GM18519 (cell line): ENCODE results near the gene OR6B1.

ENCODE experiments used
- ATAC-seq: cut with Tn5 transposase; IDR thresholded peaks from one replicate; pipeline ENCODE4 v1.9.1; 2021; ENCODE audit warnings: mild to moderate bottlenecking, moderate library complexity; ENCODE audit not compliant: unreplicated experiment, low FRiP score

Gene OR6B1

DNA sequence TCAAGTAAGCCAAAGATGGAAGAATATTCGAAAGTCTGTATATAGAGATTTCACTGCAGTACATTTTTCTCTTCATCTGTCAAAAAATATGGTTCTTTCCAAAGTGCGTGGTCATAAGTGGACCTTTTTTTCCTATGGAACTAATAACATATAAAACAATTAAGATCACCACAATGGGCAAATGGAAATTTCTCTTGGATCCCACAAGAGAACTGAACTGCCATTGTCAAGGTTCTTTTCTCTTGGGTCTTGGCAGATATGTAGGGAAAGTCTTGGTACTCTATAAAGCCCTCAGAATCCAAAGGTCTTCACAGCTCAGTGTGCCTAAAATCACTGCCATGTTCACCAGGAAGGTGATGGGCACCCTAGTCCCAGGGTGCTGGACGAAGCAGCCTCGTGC lies at the start of gene OR6B1:
Gene OR6B1 (plus strand): TSS at position 301 of the 400 bp plus-strand sequence. CDS start 3,677 bp downstream, outside the sequence.
- no peak for ATAC-seq

DNA sequence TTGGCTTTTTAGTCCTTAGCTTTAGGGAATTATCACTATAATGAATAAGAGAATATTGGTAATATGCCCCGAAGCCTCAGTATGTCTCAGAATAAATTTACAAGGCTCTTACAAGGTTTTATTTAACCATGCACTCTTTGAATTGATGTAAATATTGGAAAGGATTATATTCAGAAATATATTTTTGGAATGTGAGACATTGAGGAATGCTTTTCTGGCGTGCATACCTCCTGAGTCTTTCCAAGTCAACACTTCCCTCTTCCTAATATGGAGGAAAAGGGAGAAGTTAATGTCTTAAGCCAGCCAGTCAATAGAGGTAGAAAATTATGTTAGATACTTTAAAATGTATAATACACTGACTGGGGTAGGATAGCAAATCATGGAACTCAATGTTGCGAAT lies 46.7 kb upstream of the OR6B1 start:
- ATAC-seq, result no peak

DNA sequence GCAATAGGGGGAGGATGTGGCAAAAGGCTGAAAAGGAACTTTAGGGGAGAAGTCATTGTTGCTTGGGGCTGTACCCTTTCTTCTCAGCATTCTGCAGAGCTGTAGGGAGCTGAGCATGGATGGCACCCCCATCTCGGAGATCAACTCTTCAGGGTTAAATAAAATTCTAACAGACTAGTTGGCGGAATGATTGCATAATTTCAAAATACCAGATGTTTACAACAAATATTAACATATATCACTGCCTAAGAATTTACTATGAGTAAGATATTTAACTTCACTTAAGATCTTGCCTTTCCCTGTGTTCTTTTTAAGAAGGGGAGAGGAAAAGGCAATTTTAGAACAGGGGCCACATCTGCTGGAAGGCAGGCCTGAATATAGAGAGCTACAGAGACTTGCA lies 46.0 kb upstream of the OR6B1 start:
- no peak for ATAC-seq

GRCh38 chr7:143954544-143954943 lies 45.6 kb upstream of the OR6B1 start, which contains the start of gene OR2F1:
OR2F1 (plus strand) TSS chr7:143954844; CDS start chr7:143959971, 5,127 bp downstream.
- no peak for ATAC-seq

DNA sequence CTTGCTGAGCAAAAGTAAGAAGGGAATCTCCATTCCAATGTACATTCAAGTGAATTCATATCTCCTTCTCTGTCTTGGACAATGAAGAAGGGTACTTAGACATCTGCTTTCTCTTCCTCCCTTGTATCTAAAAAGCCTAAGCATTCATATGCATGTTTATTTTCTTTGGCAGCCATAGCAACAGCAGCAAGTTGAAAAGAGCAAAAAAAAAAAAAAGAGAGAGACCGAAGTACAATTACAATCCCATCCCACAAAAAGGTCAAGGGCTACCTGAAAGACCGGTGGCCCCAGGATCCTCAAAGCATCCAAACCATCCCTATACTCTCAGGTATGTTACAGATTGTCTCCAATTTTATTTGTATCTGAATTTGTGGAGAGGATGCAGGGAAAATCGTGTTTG lies 41.3 kb upstream of the OR6B1 start:
- ATAC-seq, result no peak

GRCh38 chr7:143960813-143961610 lies 39.1 kb upstream of the OR6B1 start:
- ATAC-seq, result no peak

DNA sequence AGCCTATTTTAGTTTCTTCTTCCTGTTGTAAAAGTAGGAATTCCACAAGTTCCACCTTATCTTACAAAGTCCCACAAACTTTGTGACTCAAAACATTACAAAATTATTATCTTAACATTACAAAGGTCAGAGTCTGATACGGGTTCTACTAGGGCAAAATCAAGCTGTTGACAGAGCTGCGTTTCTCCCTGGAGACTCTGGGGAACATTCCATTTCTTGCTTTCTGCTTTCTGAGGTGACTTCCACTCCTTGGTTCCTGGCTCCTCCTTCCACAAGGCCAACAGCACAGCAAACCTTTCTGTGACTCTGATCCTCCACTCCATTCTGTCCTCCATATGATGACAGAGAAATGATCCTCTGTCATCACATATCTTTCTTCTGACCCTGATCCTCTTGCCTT lies 34.8 kb upstream of the OR6B1 start:
- no peak for ATAC-seq

- ATAC-seq, result no peak
Observed at GRCh38 chr7:143967398-143967797, 32.7 kb upstream of the OR6B1 start.

DNA sequence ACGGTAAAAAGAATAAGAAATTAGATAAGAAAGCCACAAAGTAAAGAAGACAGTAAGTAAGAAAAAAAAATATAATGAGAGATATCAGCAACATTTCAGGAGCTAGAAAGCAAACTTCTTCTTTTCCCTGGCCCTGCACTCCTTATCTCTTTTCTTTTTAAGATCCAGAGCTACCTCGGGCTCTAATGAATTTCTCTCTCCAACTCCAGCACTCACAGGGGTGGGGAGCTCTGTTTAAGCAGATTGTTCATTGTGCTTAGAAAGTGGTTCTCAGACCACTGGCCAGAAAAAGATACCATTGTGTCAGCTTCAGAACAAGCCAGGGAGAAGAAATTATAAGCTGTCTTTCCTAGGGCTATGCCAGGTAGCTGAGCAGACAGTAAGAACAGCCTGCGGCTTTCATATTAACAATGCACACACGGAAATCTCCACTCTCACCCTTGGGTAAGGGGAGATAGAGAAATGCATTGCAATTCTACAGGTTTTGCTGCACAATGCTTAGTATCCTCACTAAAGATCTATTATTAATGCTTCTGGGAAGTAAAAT lies 26.2 kb upstream of the OR6B1 start:
- ATAC-seq, result no peak

DNA sequence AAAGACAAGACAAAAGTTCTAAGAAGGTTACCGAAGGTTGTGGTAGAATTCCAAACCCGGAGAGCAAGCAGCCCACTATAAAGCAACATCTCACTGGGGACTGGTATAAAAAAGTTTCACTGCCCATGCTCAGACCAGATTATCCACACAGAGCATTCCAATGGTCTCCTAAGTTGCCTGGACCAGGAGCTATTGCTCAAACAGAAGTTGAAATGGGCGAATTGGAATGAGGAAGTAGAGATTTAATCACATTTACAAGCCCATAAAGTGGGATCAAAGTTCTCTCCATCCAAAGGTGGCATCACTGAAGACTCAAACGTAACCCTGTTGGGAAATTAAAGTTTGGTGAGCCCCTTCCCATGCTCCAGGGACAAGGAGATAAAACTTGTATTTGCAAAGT lies 25.7 kb upstream of the OR6B1 start:
- ATAC-seq, result no peak

GRCh38 chr7:143975617-143976016 lies 24.5 kb upstream of the OR6B1 start:
- no peak for ATAC-seq

DNA sequence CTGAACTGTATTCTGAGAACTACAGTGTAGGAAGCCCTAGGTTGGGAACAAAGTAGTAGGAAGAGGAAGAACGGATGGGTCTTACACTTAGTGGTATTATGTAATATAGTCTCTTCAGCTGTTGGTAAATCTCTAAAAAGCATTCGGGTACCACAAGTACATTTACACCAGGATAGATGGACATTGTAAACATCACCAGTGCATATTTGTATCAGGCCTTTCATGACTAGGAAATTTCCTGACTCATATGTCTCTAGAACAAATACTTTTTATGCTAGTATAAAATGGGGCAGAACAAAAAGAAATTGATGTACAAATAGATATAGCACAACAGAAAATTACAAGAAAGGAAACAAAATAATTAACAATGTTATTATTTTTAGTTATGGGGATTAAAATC lies 21.5 kb upstream of the OR6B1 start:
- ATAC-seq, result no peak

- ATAC-seq, result no peak
Observed at GRCh38 chr7:143979359-143979758, 20.8 kb upstream of the OR6B1 start.

DNA sequence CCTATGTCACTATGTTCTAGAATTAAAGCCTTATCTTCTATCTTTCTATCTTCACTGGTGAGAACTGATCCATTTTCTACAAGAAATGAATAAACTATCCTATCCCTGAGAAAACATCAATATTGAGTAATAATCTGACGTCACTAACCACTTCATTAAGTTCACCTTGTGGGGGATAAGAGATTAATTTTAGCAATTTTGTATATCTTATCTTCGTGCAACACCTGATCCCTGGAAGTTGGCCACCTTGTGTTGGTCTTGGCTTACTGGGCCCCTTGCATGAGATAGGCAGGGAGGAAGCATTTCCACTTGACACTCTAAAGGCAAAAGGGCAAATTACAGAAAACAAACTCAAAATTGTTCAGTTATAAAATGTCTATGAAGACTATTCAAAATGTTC lies 20.1 kb upstream of the OR6B1 start:
- ATAC-seq, result no peak

- ATAC-seq, result no peak
Observed at GRCh38 chr7:143980746-143981510, 19.2 kb upstream of the OR6B1 start.

DNA sequence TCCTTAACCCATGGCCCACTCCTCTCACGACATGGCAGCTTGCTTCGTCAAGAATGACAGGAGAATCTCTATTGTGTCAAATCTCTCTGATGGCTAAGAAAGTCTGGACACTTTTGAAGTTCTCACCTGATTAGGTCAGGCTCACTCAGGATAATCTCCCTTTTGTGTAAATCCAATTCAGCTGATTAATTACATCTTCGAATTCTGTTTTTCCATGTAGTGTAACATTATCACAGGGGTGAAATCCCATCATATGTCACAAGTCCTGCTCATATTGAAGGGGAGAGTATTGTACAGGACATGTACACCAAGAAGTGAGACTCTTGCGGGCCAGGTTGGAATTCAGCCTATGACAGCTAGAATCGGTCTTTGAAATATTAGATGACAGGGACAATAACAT lies 16.2 kb upstream of the OR6B1 start:
- no peak for ATAC-seq

DNA sequence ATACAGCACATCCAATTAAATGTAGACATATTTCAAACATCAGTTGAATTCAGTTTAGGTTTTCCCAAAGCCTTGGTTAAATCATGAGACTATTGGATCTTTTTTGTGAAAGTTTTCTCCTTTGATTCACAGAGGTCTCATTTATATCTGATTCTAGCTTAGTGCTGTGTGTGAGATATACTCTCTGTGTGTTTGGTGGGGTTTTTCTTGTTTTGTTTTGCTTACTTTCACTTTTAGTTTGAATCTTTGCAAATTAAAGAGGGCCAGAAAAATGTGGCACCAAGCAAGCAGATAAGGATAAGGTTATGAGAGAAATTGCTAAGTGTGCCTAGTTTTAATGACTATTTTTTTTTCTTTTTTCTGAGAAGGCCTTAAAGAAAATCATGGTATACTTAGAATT lies 12.6 kb upstream of the OR6B1 start:
- peak; percentile 57 for ATAC-seq

DNA sequence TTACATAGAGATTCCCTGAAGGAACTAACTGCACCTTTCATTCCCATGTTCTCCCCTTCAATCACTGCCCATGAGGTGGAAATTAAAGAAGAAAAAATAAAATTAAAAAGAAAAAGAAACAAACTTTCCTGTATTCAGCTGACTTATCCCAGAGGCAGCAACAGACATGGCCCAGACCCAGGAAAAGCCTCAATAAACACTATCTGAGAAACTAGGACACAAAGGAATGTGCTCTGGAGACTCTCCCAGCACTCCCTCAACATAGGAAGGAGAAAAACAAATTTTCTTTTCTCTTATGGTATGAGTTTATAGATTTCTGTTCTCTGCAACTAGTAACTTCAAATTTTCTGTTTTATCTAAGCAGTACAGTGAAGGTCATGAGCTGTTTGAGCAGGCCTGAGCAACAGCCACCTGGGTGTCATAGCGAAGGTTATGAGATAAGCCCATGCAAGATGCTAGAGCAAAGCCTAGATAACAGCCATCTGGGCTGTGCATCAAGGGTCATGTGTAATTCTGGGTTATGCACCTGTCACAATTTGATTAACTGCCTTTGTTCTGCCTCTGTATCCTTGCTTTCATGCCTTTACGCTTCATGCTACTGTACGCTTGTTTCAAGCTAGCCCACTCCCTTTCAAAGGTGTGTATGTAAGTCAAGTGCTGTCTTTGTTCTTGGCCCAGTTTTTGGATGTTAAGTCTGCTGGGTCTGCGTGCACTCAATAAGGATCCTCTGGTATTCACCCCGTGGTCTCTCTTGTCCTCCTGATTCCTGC lies 11.0 kb upstream of the OR6B1 start:
- no peak for ATAC-seq

DNA sequence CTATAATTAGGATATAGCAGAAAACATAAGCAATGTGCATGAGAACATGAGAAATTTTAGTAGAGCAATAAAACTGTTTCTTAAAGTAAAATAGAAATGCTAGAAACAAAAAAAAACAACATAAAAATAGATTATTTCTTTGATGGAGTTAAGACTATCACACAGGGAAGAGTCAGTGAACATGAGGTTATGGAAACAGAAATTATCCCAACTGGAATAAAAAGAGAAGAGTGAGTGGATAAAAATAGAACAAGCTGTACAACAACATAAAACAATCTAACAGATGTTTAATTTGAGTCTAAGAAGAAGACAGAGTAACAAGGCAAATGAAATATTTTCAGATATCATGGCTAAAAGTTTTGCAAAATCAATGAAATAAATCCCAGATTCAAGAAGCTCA lies 7.5 kb upstream of the OR6B1 start:
- ATAC-seq, result no peak

- ATAC-seq, result no peak
Observed at GRCh38 chr7:143993924-143994323, 6.2 kb upstream of the OR6B1 start.

- no peak for ATAC-seq
Observed at GRCh38 chr7:144001543-144001942, 1.4 kb downstream of the OR6B1 start.
